GM12801 (cell line): ENCODE measurements around the gene ANAPC10.

Experiments used
- CTCF ChIP-seq: IDR thresholded peaks from one replicate; pipeline ENCODE4 v1.5.1; 2011; ENCODE audit warnings: control low read depth; ENCODE audit not compliant: insufficient read length; ENCODE audit errors: extremely low read depth

Gene ANAPC10

GRCh38 chr4:145090380-145090779 is 7.6 kb downstream of the ANAPC10 start:
- no peak for TF ChIP-seq CTCF

GRCh38 chr4:145083891-145084605 is 13.9 kb downstream of the ANAPC10 start:
- TF ChIP-seq CTCF, result no peak

- TF ChIP-seq CTCF, result no peak
These were observed 16.2 kb downstream of the ANAPC10 start for GRCh38 chr4:145081756-145082155.

GRCh38 chr4:145076469-145076855 is 21.5 kb downstream of the ANAPC10 start:
- TF ChIP-seq CTCF, result no peak

- TF ChIP-seq CTCF, result no peak
These were observed 22.1 kb downstream of the ANAPC10 start for GRCh38 chr4:145075742-145076468.

GRCh38 chr4:145071560-145071959 is 26.4 kb downstream of the ANAPC10 start:
- no peak for TF ChIP-seq CTCF

GRCh38 chr4:145069361-145069760 is 28.6 kb downstream of the ANAPC10 start:
- no peak for TF ChIP-seq CTCF
